ENCODE data around the gene HPSE2. TPM values are rescaled to one million over a fixed set of nuclear protein-coding genes. Genes with fewer than 3 reads are reported as not detected.

Gene HPSE2
- total and polyA plus RNA-seq, 2 experiments from 2014 or later: 0.10 to 0.24 TPM

DNA sequence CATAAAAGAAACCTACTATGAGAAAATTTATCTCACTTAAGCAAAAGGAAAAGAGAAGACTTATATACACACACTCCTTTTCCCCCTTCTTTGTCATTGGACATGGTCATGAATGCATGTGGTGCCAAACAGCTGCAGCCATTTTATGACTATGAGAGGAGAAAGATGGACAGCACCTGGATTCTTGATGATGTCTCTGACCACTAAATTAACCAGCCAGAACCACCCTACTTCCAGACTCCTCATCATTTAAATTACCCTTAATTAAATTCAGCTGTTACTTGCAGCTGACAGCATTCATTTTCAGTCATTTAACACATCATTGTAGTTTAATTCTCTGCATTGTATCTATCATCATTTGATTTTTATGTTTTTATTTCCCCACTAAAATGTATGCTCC lies 409.9 kb downstream of the HPSE2 start (continued):
- TF ChIP-seq ETS1 (IDR thresholded peaks at IDR 0.05): no peak
- TF ChIP-seq EZH2 (IDR thresholded peaks at IDR 0.05; ENCODE audit: low read depth, unreplicated experiment): no peak

- no peaks in the 10 kb centered on the region for H3K27me3 ChIP-seq (ENCODE audit: insufficient read depth)
- no peak overlapping the region for H2AFZ ChIP-seq
- TF ChIP-seq ETS1 (IDR thresholded peaks at IDR 0.05) (no peak), ZNF462 (CRISPR knock-in tag; IDR thresholded peaks at IDR 0.05) (no peak), REST (IDR thresholded peaks at IDR 0.05; ENCODE audit: unreplicated experiment) (no peak), NANOG (IDR thresholded peaks at IDR 0.05; ENCODE audit: borderline replicate concordance) (no peak), CREB1 (CRISPR knock-in tag; IDR thresholded peaks at IDR 0.05; ENCODE audit: low read depth) (no peak), EZH2 (IDR thresholded peaks at IDR 0.05; ENCODE audit: low read depth, unreplicated experiment) (no peak), STAT1 (IDR thresholded peaks at IDR 0.05; ENCODE audit: unreplicated experiment) (no peak), POLR2AphosphoS5 (IDR thresholded peaks at IDR 0.05; ENCODE audit: low read depth) (no peak)
- H3K9me2 ChIP-seq (ENCODE audit: insufficient read depth): no peaks in the 10 kb centered on the region
- peaks cover 8% of the 10 kb centered on the region for H3K4me1 Mint-ChIP-seq
- no peak overlapping the region for H3K4me3 ChIP-seq
- no peak overlapping the region for H3K27ac Mint-ChIP-seq
- H3K4me3 Mint-ChIP-seq: no peak overlapping the region
- no peaks in the 10 kb centered on the region for H3K79me2 ChIP-seq (replicated peaks; ENCODE audit: insufficient read depth)
- H4K20me1 ChIP-seq (replicated peaks; ENCODE audit: insufficient read depth): no peaks in the 10 kb centered on the region
- no peaks in the 10 kb centered on the region for H3F3A ChIP-seq (replicated peaks; ENCODE audit: low read depth)
- no peaks in the 10 kb centered on the region for H3K9me3 Mint-ChIP-seq
- H3K27ac ChIP-seq (ENCODE audit: low read depth): no peak overlapping the region
- H3K36me3 Mint-ChIP-seq (ENCODE audit: low read depth): no peaks in the 10 kb centered on the region
- no peaks in the 10 kb centered on the region for H3K27me3 Mint-ChIP-seq (ENCODE audit: insufficient read depth, low read depth, poor library complexity)
- no peak for ATAC-seq
- H3K4me1 ChIP-seq (ENCODE audit: insufficient read depth): no peaks in the 10 kb centered on the region
- H3K4me2 ChIP-seq: no peak overlapping the region
- DNase-seq (ENCODE audit: low spot score): no peak
- no peaks in the 10 kb centered on the region for H3K36me3 ChIP-seq (ENCODE audit: insufficient read depth)
Measured at GRCh38 chr10:98817396-98817795, 418.3 kb downstream of the HPSE2 start.

Data from GM23338 (cell line).